GM21717 (cell line): ENCODE results near the gene PEX11A.
"Not testable (repeated sequence)": the region's sequence is repeated elsewhere in the genome, so short reads cannot be mapped to it uniquely, and the experiment has no call there.

Experiments used
- ATAC-seq: cut with Tn5 transposase; IDR thresholded peaks from one replicate; pipeline ENCODE4 v1.9.1; 2021; ENCODE audit warnings: mild to moderate bottlenecking, moderate library complexity; ENCODE audit not compliant: unreplicated experiment

The PEX11A gene, protein sequence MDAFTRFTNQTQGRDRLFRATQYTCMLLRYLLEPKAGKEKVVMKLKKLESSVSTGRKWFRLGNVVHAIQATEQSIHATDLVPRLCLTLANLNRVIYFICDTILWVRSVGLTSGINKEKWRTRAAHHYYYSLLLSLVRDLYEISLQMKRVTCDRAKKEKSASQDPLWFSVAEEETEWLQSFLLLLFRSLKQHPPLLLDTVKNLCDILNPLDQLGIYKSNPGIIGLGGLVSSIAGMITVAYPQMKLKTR

DNA sequence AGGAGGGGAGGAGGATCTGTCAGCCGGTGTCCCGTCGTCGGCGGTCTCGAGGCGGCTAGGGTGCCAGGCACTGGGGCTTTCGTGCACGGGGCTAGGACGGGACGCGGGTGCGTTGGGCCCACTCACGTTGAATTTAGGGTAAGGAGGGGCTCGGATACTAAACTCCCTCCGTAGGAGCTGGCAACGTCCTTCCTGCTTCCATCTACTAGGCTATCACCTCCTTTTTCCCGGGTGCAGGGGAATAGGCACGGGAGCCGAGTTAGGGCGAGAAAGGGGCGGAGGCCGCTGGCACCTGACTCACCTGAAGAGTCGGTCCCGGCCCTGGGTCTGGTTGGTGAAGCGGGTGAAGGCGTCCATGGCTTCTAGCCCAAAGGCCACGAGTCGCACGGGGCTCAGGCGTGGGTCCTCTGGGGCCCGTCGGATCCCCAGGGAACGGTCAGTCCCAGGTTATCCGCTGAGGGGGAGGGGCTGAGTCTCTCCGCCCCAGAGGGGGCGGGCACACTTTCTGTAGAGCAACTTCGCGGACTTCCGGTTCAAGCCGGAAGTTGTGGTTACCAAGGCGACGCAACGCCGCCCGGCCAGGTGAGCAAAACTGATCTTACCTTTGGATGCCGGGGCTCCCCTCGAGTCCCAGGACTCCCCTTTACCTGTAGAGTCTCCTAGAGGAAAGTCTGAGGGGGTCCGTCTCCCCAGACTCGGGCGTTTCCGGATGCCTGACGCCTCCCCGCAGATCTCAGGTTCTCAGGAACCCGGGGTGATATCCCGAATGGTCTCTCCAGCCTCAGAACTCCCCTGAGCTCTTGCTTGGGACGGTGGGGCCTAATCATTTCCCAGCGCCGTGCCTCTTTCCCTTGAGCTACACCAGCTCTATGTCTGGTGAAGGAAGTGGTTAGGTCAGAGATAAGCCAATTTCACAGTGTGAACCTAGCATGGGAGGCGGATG lies at the start of gene PEX11A, which contains the start of gene WDR93:
TSS of gene PEX11A (minus strand) at position 479 of the 943 bp plus-strand sequence. CDS start at position 357, 122 bp downstream.
TSS of gene WDR93 (plus strand) at position 536 of the 943 bp plus-strand sequence. CDS start 10,936 bp downstream, outside the sequence.
- peak; percentile 95 for ATAC-seq

DNA sequence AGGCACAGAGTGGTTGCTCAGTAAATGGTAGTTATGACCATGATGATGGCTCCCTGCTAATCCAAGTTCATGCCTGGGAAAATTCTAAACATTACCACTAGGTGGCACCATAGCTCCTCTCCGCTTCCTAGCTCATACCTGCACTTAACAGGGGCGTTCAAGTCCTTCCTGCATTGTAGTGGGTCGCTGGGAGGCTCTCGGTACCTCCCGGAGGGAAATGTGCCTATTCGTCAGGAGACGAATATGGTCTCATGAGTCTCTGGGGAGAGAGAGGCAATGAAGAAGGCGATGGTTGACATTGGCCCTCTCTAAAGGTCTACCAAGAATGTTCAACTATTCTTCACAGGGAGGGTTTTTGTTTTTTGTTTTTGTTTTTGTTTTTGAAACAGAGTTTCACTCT lies 49.6 kb upstream of the PEX11A start:
- peak; percentile 63 for ATAC-seq

GRCh38 chr15:89735773-89736172 lies 45.2 kb upstream of the PEX11A start:
- ATAC-seq: no peak

DNA sequence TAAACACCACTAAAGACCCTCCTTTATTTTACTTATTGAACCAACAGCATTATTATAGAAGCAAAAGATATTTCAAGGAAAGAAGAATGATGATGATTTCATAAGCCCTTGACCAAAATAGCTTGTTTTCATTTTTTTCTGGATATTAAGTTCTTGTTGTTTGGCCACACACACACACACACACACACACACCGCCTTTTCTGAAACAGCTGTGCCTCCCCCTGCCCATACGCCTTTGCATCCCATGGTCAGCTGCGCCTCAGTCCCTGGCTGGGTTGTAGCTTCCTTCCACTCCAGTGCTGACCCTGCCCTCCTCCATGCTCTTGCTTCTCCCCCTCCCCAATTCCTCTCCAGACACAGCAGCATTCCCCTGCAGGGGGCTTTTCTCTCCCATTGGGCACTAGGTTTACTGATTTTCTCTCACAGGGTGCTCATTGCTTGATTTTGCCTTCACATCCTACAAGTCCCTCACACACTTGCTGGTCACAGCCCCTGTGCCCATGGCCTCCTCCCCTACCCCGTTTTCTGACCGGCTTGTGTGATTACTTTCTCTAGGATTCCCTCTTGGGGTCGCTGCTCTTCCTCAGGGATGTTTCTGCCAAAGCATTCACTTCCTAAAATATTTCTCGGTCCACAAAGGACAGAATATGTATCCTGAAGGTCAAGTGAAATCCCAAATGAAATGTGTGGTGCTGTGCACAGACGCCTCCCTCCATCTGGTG lies 42.1 kb upstream of the PEX11A start:
- no peak for ATAC-seq

DNA sequence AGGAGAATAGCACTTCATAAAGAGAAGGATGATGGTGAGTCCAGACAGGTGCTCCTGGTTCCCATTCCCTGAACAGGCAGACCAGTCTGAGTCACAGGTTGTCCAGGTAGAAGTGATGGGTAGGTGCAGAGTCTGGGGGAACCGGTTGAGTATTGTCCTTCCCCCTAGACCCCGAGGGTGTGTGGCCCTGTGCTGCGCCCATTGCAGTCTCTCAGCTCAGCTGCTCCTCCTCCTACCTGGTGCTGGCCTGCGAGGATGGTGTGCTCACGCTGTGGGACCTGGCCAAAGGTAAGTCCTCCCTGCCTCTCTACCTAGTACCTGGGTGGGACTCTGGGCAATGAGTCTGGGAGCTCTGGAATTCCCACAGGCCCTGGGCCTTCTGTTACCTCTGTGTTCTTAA lies 40.7 kb upstream of the PEX11A start:
- ATAC-seq: no peak

DNA sequence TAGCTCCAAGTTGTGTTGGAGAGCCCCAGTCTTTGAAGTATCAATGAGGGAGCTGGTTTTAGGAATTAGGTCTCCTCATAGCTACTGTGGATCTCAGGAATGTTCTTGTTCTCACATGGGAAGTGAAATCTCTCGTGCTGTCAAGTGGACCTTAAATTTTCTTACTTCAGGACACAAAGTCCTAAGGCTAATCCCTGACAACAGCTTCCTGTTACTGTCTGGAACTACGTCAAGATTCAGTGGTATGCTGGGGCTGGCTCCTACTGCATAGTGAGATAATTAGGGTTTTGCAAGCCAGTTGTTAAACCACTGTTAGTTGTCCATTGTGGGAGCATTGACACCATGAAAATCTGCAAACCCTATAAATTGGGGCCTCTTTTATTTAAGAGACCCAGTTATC lies 37.7 kb upstream of the PEX11A start:
- ATAC-seq: no peak

DNA sequence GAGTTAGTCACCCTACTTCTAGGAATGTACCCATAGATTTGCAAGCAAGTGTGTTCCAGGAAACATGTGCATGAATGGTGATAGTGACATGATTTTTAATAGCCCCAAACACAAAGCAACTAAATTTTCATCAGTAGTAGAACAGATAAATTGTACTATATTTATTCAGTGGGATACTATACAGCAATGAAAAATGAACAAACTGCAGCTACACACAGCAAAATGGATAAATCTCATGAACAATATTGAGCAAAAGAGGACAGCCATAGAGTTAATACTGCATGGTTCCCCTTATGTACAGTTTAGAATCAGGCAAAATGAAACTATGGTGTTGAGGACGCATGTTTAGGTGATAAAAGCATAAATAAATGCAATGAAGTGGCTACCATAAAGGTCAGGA lies 34.5 kb upstream of the PEX11A start:
- ATAC-seq: no peak

DNA sequence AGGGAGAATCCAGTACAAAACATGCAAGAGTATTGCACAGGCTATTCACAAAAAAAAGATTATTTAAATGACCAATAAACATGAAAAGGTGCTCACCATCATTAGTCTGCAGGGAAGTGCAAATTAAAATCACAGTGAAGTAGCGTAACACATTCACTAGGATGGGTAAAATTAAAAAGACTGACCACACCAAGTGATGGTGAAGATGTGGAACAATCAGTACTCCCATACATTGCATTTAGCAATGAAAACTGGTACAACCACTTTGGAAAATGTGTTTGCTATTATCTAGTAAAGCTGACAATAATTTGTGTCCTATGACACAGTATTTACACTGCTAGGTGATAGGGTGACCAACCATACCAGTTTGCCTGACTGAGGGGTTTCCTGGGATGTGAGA lies 34.1 kb upstream of the PEX11A start:
- no peak for ATAC-seq

GRCh38 chr15:89723031-89723430 lies 32.5 kb upstream of the PEX11A start:
- ATAC-seq: no peak

- no peak for ATAC-seq
Observed at GRCh38 chr15:89714775-89715174, 24.2 kb upstream of the PEX11A start.

- no peak for ATAC-seq
Observed at GRCh38 chr15:89707577-89707976, 17.0 kb upstream of the PEX11A start.

DNA sequence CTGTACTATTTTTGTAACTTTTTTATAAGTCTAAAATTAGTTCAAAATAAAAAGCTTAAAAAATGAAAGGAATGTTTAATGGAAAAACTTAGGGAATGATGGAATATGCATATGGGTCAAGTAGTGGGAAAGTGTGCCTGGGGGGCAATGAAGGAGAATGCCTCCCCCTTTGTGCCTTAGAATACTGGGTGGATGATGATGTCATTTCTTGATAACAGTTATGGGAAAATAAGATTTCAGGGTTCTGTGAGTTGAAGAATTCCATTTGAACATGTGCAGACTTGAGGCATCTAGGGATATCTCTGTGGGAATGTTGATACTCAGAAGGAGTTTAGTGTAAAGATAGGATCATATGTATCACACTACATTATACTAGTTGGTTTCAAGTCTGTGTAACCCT lies 13.9 kb upstream of the PEX11A start:
- no peak for ATAC-seq

GRCh38 chr15:89695198-89695597 lies 4.6 kb upstream of the PEX11A start:
- no peak for ATAC-seq

DNA sequence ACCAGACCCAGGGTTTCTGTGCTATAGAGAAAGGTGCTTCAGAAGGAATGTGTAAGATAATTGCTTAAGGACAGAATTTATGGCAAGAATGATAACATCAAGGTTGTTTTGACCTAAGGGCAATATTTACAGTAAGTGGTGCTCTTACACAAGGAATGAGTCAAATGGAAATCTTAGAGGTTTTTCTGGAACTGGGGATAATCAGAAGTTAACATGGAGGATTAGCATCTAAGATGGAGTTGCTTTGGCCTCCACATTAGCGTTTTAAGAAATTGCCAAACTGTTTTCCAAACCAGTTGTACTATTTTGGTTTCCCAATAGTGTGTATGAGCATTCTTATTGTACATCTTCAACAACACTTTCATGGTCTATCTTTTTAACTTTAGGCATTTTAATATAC lies 3.1 kb upstream of the PEX11A start:
- ATAC-seq: no peak

DNA sequence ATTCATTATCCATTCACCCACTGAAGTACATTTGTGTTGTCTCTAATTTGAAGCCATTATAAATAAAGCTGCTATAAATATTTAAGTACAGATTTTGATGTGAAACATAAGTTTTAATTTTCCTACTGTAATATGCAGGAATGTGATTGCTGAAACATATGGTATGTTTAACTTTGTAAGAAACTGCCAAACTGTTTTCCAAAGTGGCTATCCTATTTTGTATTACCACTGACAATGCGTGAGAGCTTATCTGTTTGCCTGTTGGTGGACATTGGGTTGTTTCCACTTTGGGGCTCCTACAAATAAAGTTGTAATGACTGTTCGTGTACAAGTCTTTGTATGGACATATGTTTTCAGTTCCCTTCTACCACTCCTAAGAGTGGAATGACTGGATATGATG lies 2.5 kb upstream of the PEX11A start:
- ATAC-seq: no peak

DNA sequence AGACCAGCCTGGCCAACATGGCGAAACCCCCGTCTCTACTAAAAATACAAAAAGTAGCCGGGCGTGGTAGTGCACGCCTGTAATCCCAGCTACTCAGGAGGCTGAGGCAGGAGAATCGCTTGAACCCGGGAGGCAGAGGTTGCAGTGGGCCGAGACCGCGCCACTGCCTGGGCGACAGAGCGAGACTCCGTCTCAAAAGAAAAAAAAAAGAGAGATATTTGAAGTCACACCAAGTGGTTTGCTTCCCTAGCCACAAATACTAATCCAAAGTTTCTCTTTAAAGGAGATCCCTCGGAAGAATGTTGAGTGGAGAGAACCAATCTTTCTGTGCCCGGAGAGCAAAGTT lies 651 bp downstream of the PEX11A start:
- ATAC-seq: not testable (repeated sequence)

- no peak for ATAC-seq
Observed at GRCh38 chr15:89686522-89686921, 4.0 kb downstream of the PEX11A start.

DNA sequence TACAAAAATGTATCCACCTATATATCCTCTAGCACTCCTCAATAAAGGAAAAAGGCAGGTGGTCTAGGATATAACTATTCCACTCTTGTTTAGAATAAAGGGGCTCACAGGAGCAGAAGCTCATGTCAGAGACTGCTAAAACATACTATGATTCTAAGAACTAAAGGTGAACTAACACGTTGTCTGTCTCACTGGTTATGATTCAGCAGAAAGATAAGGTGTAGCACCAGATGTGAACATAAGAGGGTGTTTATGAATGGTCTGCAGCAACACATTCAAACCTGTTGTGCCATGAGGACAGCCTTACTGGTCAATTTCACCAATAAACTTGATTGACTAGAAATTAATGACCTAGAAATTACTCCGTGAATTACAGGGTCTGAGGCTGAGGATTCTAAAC lies 4.6 kb downstream of the PEX11A start:
- no peak for ATAC-seq

- no peak for ATAC-seq
Observed at GRCh38 chr15:89681146-89681545, 9.4 kb downstream of the PEX11A start.

- no peak for ATAC-seq
Observed at GRCh38 chr15:89680282-89680873, 10.2 kb downstream of the PEX11A start.

DNA sequence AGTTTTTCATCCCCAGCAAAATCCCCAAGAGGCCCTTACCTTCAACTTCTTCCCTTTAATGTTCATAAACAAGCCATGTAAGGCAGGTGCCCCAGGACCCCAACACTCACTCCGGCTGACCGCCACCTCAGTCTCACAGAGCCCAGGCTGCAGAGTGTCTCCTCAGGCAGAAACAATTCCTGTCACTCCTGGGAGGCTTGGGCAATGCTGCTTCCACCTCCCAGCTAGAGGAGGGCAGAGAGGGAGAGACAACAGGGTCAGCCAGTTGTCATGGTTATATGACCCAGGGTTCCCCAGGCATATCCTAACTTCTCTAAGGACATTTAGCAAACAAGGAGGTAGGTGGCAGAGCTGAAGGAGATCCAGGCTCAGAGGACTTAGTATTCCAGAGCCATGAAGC lies 11.3 kb downstream of the PEX11A start, which contains the start of gene PLIN1:
TSS of gene PLIN1 (minus strand) at position 156 of the 400 bp plus-strand sequence. CDS start 1,878 bp downstream, outside the sequence.
- ATAC-seq: no peak
